HG03457 (cell line): Measurements from ENCODE around the gene GDI1.
"Not testable (repeated sequence)": the region's sequence is repeated elsewhere in the genome, so short reads cannot be mapped to it uniquely, and the experiment has no call there.

Experiments used
- ATAC-seq: cut with Tn5 transposase; IDR thresholded peaks from one replicate; pipeline ENCODE4 v1.9.1; 2021; ENCODE audit warnings: moderate number of reproducible peaks; ENCODE audit not compliant: unreplicated experiment

Gene GDI1

GRCh38 chrX:154436983-154437752 lies at the start of gene GDI1:
Gene GDI1, plus strand, starts transcription at chrX:154437154. Its CDS starts 101 bp downstream, at chrX:154437255.
- no peak for ATAC-seq

GRCh38 chrX:154388094-154388493 lies 48.9 kb upstream of the GDI1 start:
- ATAC-seq, result not testable (repeated sequence)

GRCh38 chrX:154388649-154389048 lies 48.3 kb upstream of the GDI1 start:
- not testable (repeated sequence) for ATAC-seq

- ATAC-seq, result peak; percentile 64
Observed at GRCh38 chrX:154389812-154390747, 46.9 kb upstream of the GDI1 start.

- ATAC-seq, result not testable (repeated sequence)
Observed at GRCh38 chrX:154396363-154396762, 40.6 kb upstream of the GDI1 start.

GRCh38 chrX:154396973-154397887 lies 39.7 kb upstream of the GDI1 start:
- peak; percentile 35 for ATAC-seq

GRCh38 chrX:154397888-154398667 lies 38.9 kb upstream of the GDI1 start, which contains the start of gene RPL10:
Gene RPL10, plus strand, starts transcription at chrX:154398377. Its CDS starts 143 bp downstream, at chrX:154398520.
- peak; percentile 69 for ATAC-seq

- ATAC-seq, result peak; percentile 15
Observed at GRCh38 chrX:154398668-154399526, 38.1 kb upstream of the GDI1 start.

GRCh38 chrX:154399527-154400368 lies 37.2 kb upstream of the GDI1 start:
- ATAC-seq, result no peak

GRCh38 chrX:154400369-154400817 lies 36.6 kb upstream of the GDI1 start:
- ATAC-seq, result not testable (repeated sequence)

- ATAC-seq, result no peak
Observed at GRCh38 chrX:154401045-154401799, 35.7 kb upstream of the GDI1 start.

- ATAC-seq, result no peak
Observed at GRCh38 chrX:154401918-154402621, 34.9 kb upstream of the GDI1 start.

GRCh38 chrX:154402622-154403127 lies 34.3 kb upstream of the GDI1 start:
- no peak for ATAC-seq

GRCh38 chrX:154403192-154403591 lies 33.8 kb upstream of the GDI1 start:
- ATAC-seq, result no peak

GRCh38 chrX:154403858-154404257 lies 33.1 kb upstream of the GDI1 start:
- ATAC-seq, result no peak

- no peak for ATAC-seq
Observed at GRCh38 chrX:154404625-154405192, 32.2 kb upstream of the GDI1 start.
